Retinal pigment epithelial cell (primary cell): ENCODE results near the gene PEX26.
"Not testable (repeated sequence)": the region's sequence is repeated elsewhere in the genome, so short reads cannot be mapped to it uniquely, and the experiment has no call there.

Experiments used
- DNase-seq: peaks from one replicate; pipeline ENCODE4 v3.0.0-alpha.2; 2010; ENCODE audit warnings: low read depth
- H3K4me3 ChIP-seq: 2 replicates; pipeline ENCODE4 v1.5.1; 2011; ENCODE audit warnings: mild to moderate bottlenecking, low read length, control low read depth, moderate library complexity
- TF ChIP-seq, protein P1 (sequence below): conservative IDR thresholded peaks from 2 replicates; pipeline ENCODE4 v1.5.1; 2011; ENCODE audit warnings: low read depth, low read length, control low read depth, inconsistent platforms

Gene PEX26

GRCh38 chr22:18121954-18122554, 44.3 kb downstream of the PEX26 start:
- TF ChIP-seq, protein P1, sequence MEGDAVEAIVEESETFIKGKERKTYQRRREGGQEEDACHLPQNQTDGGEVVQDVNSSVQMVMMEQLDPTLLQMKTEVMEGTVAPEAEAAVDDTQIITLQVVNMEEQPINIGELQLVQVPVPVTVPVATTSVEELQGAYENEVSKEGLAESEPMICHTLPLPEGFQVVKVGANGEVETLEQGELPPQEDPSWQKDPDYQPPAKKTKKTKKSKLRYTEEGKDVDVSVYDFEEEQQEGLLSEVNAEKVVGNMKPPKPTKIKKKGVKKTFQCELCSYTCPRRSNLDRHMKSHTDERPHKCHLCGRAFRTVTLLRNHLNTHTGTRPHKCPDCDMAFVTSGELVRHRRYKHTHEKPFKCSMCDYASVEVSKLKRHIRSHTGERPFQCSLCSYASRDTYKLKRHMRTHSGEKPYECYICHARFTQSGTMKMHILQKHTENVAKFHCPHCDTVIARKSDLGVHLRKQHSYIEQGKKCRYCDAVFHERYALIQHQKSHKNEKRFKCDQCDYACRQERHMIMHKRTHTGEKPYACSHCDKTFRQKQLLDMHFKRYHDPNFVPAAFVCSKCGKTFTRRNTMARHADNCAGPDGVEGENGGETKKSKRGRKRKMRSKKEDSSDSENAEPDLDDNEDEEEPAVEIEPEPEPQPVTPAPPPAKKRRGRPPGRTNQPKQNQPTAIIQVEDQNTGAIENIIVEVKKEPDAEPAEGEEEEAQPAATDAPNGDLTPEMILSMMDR = peak; percentile 12
- no peak for DNase-seq
- H3K4me3 ChIP-seq = no peak overlapping the region

DNA sequence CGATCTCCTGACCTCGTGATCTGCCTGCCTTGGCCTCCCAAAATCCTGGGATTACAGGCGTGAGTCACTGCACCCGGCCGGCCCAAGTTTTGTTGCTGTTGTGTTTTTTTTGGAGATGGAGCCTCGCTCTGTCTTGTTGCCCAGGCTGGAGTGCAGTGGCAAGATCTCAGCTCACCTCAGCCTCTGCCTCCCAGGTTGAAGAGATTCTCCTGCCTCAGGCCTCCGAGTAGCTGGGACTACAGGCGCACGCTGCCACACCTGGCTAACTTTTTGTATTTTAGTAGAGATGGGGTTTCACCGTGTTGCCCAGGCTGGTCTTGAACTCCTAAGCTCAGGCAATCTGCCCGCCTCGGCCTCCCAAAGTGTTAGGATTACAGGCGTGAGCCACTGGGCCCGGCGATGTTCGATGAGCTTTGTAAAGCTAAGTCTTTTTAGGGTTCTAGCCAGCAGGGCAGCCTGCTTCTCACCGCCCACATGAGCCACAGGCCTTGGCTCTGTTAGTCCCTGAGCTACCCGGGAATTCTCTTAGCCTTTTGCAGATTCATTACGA, 45.8 kb downstream of the PEX26 start:
- DNase-seq, H3K4me3 ChIP-seq: not testable (repeated sequence)

DNA sequence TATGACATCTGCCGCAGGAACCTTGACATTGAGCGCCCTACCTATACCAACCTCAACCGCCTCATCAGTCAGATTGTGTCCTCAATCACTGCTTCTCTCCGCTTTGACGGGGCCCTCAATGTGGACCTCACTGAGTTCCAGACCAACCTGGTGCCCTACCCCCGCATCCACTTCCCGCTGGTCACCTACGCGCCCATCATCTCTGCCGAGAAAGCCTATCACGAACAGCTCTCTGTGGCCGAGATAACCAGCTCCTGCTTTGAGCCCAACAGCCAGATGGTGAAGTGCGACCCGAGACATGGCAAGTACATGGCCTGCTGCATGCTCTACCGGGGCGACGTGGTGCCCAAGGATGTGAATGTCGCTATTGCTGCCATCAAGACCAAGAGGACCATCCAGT, 48.8 kb downstream of the PEX26 start:
- H3K4me3 ChIP-seq = no peak overlapping the region
- TF ChIP-seq, protein P1 = no peak
- DNase-seq = no peak

- no peak overlapping the region for H3K4me3 ChIP-seq
- TF ChIP-seq, protein P1 = no peak
- DNase-seq = no peak
These were observed 52.2 kb downstream of the PEX26 start for GRCh38 chr22:18130018-18130417.

GRCh38 chr22:18130699-18131429, 53.1 kb downstream of the PEX26 start:
- no peak overlapping the region for H3K4me3 ChIP-seq
- TF ChIP-seq, protein P1 = no peak

GRCh38 chr22:18133452-18133851, 55.7 kb downstream of the PEX26 start:
- TF ChIP-seq, protein P1 = no peak
- H3K4me3 ChIP-seq = no peak overlapping the region
- no peak for DNase-seq

More at GRCh38 chr22:18130699-18131429, 53.1 kb downstream of the PEX26 start:
- DNase-seq = no peak

DNA sequence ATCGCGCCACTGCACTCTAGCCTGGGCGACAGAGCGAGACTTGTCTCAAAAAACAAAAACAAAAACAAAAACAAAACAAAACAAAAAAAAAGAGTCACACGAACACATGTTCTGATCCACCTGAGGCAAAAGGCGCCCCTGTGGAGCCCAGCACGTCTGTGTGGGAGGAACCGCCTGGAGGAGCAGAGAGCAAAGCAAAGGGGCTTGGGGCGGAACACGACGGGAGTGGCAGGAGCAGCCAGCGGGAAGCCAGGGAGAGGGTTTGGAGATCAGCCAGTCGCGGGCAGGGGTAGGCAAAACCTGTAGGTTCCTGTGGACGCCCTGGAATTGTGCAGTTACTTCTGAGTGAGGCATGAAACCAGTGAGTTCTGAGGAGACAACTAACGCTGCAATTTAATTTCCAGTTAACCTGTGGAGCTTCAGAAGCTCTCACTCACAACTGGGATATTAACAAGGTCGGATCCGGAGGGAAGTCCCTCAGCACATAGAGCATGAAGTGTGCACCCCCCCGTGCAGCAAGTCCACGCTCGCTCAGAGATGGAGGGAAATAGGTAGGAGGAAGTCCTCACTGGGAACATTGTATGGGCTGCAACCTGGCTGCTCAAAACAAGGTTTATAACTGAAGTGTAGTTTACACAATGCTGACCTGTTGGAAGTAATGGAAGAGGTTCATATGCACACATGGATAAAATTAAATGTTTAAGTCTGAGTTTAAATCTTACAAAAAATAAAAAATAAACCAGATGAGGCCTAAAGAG, 59.0 kb downstream of the PEX26 start:
- TF ChIP-seq, protein P1 = no peak
- DNase-seq = no peak
- H3K4me3 ChIP-seq = no peak overlapping the region

DNA sequence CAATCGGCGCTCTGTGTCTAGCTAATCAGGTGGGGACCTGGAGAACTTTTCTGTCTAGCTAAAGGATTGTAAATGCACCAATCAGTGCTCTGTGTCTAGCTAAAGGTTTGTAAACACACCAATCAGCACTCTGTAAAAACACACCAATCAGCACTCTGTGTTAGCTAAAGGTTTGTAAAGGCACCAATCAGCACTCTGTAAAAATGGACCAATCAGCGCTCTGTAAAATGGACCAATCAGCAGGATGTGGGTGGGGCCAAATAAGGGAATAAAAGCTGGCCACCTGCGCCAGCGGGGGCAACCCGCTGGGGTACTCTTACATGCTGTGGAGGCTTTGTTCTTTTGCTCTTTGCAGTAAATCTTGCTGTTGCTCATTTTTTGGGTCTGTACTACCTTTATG, 63.2 kb downstream of the PEX26 start:
- H3K4me3 ChIP-seq = not testable (repeated sequence)

More for the DNA sequence above, 63.2 kb downstream of the PEX26 start:
- DNase-seq = not testable (repeated sequence)
